Measurements from ENCODE around the gene AUTS2.

AUTS2 gene

GRCh38 chr7:70756789-70757188 lies 1158.5 kb downstream of the AUTS2 start:
- no peak overlapping the region for H3K4me3 ChIP-seq (replicated peaks; ENCODE audit: insufficient read depth, low read length)
- H3K27ac ChIP-seq (replicated peaks), result no peak overlapping the region
- TF ChIP-seq SPI1 (IDR thresholded peaks at IDR 0.05; ENCODE audit: borderline replicate concordance, low read depth), result no peak
- TF ChIP-seq GABPA (IDR thresholded peaks at IDR 0.05; ENCODE audit: low read depth), result no peak
- no peak for TF ChIP-seq REST (IDR thresholded peaks at IDR 0.05; ENCODE audit: insufficient replicate concordance, low read depth)
- no peak for TF ChIP-seq POLR2AphosphoS5 (IDR thresholded peaks at IDR 0.05; ENCODE audit: low read depth)
- no peak for TF ChIP-seq CTCF (IDR thresholded peaks at IDR 0.05; ENCODE audit: insufficient read depth, low read length)
- no peak for DNase-seq (ENCODE audit: low read depth in 1 of 2, low spot score in 1 of 2)
- no peaks in the 10 kb centered on the region for H3K27me3 ChIP-seq (ENCODE audit: insufficient read depth, poor library complexity, severe bottlenecking)

- TF ChIP-seq REST (IDR thresholded peaks at IDR 0.05; ENCODE audit: insufficient replicate concordance, low read depth) (no peak), CTCF (IDR thresholded peaks at IDR 0.05; ENCODE audit: insufficient read depth, low read length) (no peak), GABPA (IDR thresholded peaks at IDR 0.05; ENCODE audit: low read depth) (no peak), POLR2AphosphoS5 (IDR thresholded peaks at IDR 0.05; ENCODE audit: low read depth) (no peak), SPI1 (IDR thresholded peaks at IDR 0.05; ENCODE audit: borderline replicate concordance, low read depth) (no peak)
- Histone ChIP-seq H3K27ac (replicated peaks) (no peak overlapping the region), H3K4me3 (replicated peaks; ENCODE audit: insufficient read depth, low read length) (no peak overlapping the region), H3K27me3 (ENCODE audit: insufficient read depth, poor library complexity, severe bottlenecking) (no peaks in the 10 kb centered on the region)
- DNase-seq (ENCODE audit: low read depth in 1 of 2, low spot score in 1 of 2), result no peak
Observed at GRCh38 chr7:70758646-70759045, 1160.4 kb downstream of the AUTS2 start.

- Histone ChIP-seq H3K27ac (replicated peaks) (no peak overlapping the region), H3K4me3 (replicated peaks; ENCODE audit: insufficient read depth, low read length) (no peak overlapping the region), H3K27me3 (ENCODE audit: insufficient read depth, poor library complexity, severe bottlenecking) (no peaks in the 10 kb centered on the region)
- TF ChIP-seq REST (IDR thresholded peaks at IDR 0.05; ENCODE audit: insufficient replicate concordance, low read depth), result no peak
- no peak for TF ChIP-seq POLR2AphosphoS5 (IDR thresholded peaks at IDR 0.05; ENCODE audit: low read depth)
- no peak for DNase-seq (ENCODE audit: low read depth in 1 of 2, low spot score in 1 of 2)
Observed at GRCh38 chr7:70759674-70760073, 1161.4 kb downstream of the AUTS2 start.

Measured in HL-60 (cell line).